HCT116 (cell line): ENCODE data around the gene DLX2. TPM values are rescaled to one million over a fixed set of nuclear protein-coding genes. Genes with fewer than 3 reads are reported as not detected.
"Not testable (repeated sequence)": the region's sequence is repeated elsewhere in the genome, so short reads cannot be mapped to it uniquely, and the experiment has no call there.

Experiments
- ATAC-seq: fragments of 200-7000 bp; cut with Tn5 transposase; 2 replicates; pipeline ENCODE4 v1.9.1; 2020; ENCODE audit warnings: mild to moderate bottlenecking, moderate library complexity
- BruUV-seq: library from RNA; stranded (reverse); fragments of 400-500 nt; replicated peaks from 2 replicates; lab custom pipeline; 2021; lab: Mats Ljungman, UMichigan
- CTCF ChIA-PET: fragments of 300-600 bp; sonication (Branson Sonifier 250); formaldehyde crosslinking; loops from one replicate; lab custom pipeline; 2021; ENCODE audit warnings: antibody characterized with exemption; lab: Charles Lee
- POLR2A ChIA-PET: fragments of 300-600, 350-600 bp; sonication (Branson Sonifier 250); formaldehyde crosslinking; loops from one replicate; lab custom pipeline; 2021; ENCODE audit warnings: antibody characterized with exemption; lab: Charles Lee
- RAD21 ChIA-PET, 2 experiments: fragments of 300-600 bp; sonication (Branson Sonifier 250); formaldehyde crosslinking; loops; one replicate each; lab custom pipeline; 2023; ENCODE audit warnings: low total read pairs in 2 of 2; ENCODE audit not compliant: uncharacterized antibody in 2 of 2, unreplicated experiment in 2 of 2, low non-redundant PET in 1 of 2; lab: Charles Lee
- DNase-seq: peaks from one replicate; pipeline ENCODE4 v3.0.0-alpha.2; 2010; ENCODE audit warnings: low read depth, low spot score
- H2AFZ ChIP-seq: fragments of 200-600 bp; shearing (Covaris generic), sonication (generic); 2 replicates; pipeline ENCODE4 v1.6.1; 2017; ENCODE audit warnings: low read depth, mixed run types, mixed read lengths, antibody characterized with exemption, low read length; ENCODE audit not compliant: poor library complexity, severe bottlenecking
- H3K27ac ChIP-seq: 2 replicates; pipeline ENCODE4 v1.5.1; 2012; ENCODE audit warnings: low read depth, low read length
- H3K27me3 ChIP-seq: fragments of 200-600 bp; sonication (generic); 2 replicates; pipeline ENCODE4 v1.6.1; 2016; ENCODE audit warnings: mixed run types, low read length, mixed read lengths; ENCODE audit not compliant: insufficient read depth
- H3K36me3 ChIP-seq, 2 experiments: fragments of 200-500 bp in 1 of 2; fragments of 200-600 bp in 1 of 2; sonication (Bioruptor generic) in 1 of 2; sonication (generic) in 1 of 2; 2 replicates each; pipeline versions ENCODE4 v1.5.1 to v1.6.1; 2014 to 2016; ENCODE audit warnings: low read length in 2 of 2, inconsistent platforms in 1 of 2, mixed read lengths in 1 of 2, mixed run types in 1 of 2; ENCODE audit not compliant: insufficient read depth in 2 of 2, control insufficient read depth in 1 of 2
- H3K4me1 ChIP-seq, 2 experiments: fragments of 200-600 bp in 1 of 2; sonication (generic) in 1 of 2; 2 replicates each; pipeline versions ENCODE4 v1.5.1 to v1.6.1; 2012 to 2017; ENCODE audit warnings: low read length in 2 of 2, inconsistent platforms in 1 of 2, mild to moderate bottlenecking in 1 of 2, mixed read lengths in 1 of 2, mixed run types in 1 of 2, moderate library complexity in 1 of 2; ENCODE audit not compliant: insufficient read depth in 2 of 2, control insufficient read depth in 1 of 2
- H3K4me2 ChIP-seq: fragments of 200-600 bp; sonication (generic); 2 replicates; pipeline ENCODE4 v1.6.1; 2017; ENCODE audit warnings: mixed run types, low read length, mixed read lengths
- H3K4me3 ChIP-seq, 2 experiments: fragments of 200-600 bp in 1 of 2; sonication (generic) in 1 of 2; replicated peaks in 1 of 2; 2 replicates each; pipeline ENCODE4 v1.5.1; 2011 to 2016; ENCODE audit warnings: low read length in 2 of 2, control low read depth in 1 of 2, low read depth in 1 of 2, mild to moderate bottlenecking in 1 of 2, mixed read lengths in 1 of 2, mixed run types in 1 of 2
- H3K79me2 ChIP-seq: fragments of 200-600 bp; sonication (generic); 2 replicates; pipeline ENCODE4 v1.6.1; 2017; ENCODE audit warnings: mild to moderate bottlenecking, mixed run types, low read length, moderate library complexity, mixed read lengths; ENCODE audit not compliant: insufficient read depth
- H3K9ac ChIP-seq: fragments of 200-600 bp; sonication (generic); 2 replicates; pipeline ENCODE4 v1.6.1; 2016; ENCODE audit warnings: low read length, mixed read lengths
- H3K9me2 ChIP-seq: fragments of 200-600 bp; sonication (generic), shearing (Covaris generic); 2 replicates; pipeline ENCODE4 v1.6.1; 2017; ENCODE audit warnings: mixed run types, mild to moderate bottlenecking, moderate library complexity; ENCODE audit not compliant: insufficient read depth
- H3K9me3 ChIP-seq, 2 experiments: fragments of 200-500 bp in 1 of 2; fragments of 200-600 bp in 1 of 2; sonication (Bioruptor generic) in 1 of 2; sonication (generic) in 1 of 2; 2 replicates each; pipeline ENCODE4 v1.6.1; 2014 to 2017; ENCODE audit warnings: low read length in 2 of 2, mixed read lengths in 2 of 2, inconsistent platforms in 1 of 2, low read depth in 1 of 2, mild to moderate bottlenecking in 1 of 2, mixed run types in 1 of 2, moderate library complexity in 1 of 2; ENCODE audit not compliant: control insufficient read depth in 1 of 2, insufficient read depth in 1 of 2
- H4K20me1 ChIP-seq: fragments of 200-600 bp; sonication (generic), shearing (Covaris generic); 2 replicates; pipeline ENCODE4 v1.6.1; 2017; ENCODE audit warnings: mixed run types, mild to moderate bottlenecking, moderate library complexity; ENCODE audit not compliant: insufficient read depth
- EGR1 ChIP-seq: IDR thresholded peaks from 2 replicates; pipeline ENCODE4 v1.6.1; 2012; ENCODE audit warnings: low read depth
- EZH2 ChIP-seq: fragments of 200-600 bp; sonication (generic); IDR thresholded peaks from 2 replicates; pipeline ENCODE4 v1.6.1; 2017; ENCODE audit warnings: antibody characterized with exemption, mixed run types
- FOSL1 ChIP-seq: IDR thresholded peaks from 2 replicates; pipeline ENCODE4 v1.6.1; 2012; ENCODE audit warnings: low read depth
- POLR2A ChIP-seq: IDR thresholded peaks from 2 replicates; pipeline ENCODE4 v1.7.0; 2011; ENCODE audit warnings: borderline replicate concordance; ENCODE audit not compliant: insufficient read depth, insufficient read length; ENCODE audit errors: extremely low read depth
- POLR2AphosphoS5 ChIP-seq: IDR thresholded peaks from 2 replicates; pipeline ENCODE4 v1.6.1; 2011; ENCODE audit warnings: mild to moderate bottlenecking, low read depth, low read length, moderate library complexity
- YY1 ChIP-seq: IDR thresholded peaks from 2 replicates; pipeline ENCODE4 v1.6.1; 2011; ENCODE audit warnings: low read length, low read depth, moderate library complexity, mild to moderate bottlenecking; ENCODE audit not compliant: insufficient replicate concordance; ENCODE audit errors: extremely low read depth
- ZFX ChIP-seq: fragments of 450-650 bp; IDR thresholded peaks from 2 replicates; pipeline ENCODE4 v1.6.1; 2017
- intact Hi-C: fragments of 100-400 bp; cut with micrococcal nuclease; formaldehyde crosslinking; loops from 2 replicates; pipeline ENCODE4 v1.10.0; 2022
- total RNA-seq: library from RNA; stranded (reverse); gene quantifications from one replicate; pipeline ENCODE4 v1.2.1, GENCODE V29; 2021; ENCODE audit not compliant: unreplicated experiment
- TF ChIP-seq, protein P1 (sequence below): IDR thresholded peaks from 2 replicates; pipeline ENCODE4 v1.6.1; 2012
- TF ChIP-seq, protein P2 (sequence below): IDR thresholded peaks from 2 replicates; pipeline ENCODE4 v1.6.1; 2011; ENCODE audit warnings: mild to moderate bottlenecking, low read length, moderate library complexity; ENCODE audit not compliant: insufficient replicate concordance; ENCODE audit errors: extremely low read depth
- TF ChIP-seq, protein P3 (sequence below), 3 experiments: fragments of 200-600 bp in 1 of 3; sonication (generic) in 1 of 3; IDR thresholded peaks in 2 of 3; conservative IDR thresholded peaks in 1 of 3; 2 replicates each; pipeline ENCODE4 v1.5.1; 2012 to 2017; ENCODE audit warnings: low read depth in 2 of 3, low read length in 2 of 3, antibody characterized with exemption in 1 of 3, borderline replicate concordance in 1 of 3, control low read depth in 1 of 3, mild to moderate bottlenecking in 1 of 3, mixed read lengths in 1 of 3, mixed run types in 1 of 3, moderate library complexity in 1 of 3; ENCODE audit not compliant: insufficient read depth in 1 of 3

The DLX2 gene
- total RNA-seq, 1 experiment from 2014 or later: 3.7 TPM

DNA sequence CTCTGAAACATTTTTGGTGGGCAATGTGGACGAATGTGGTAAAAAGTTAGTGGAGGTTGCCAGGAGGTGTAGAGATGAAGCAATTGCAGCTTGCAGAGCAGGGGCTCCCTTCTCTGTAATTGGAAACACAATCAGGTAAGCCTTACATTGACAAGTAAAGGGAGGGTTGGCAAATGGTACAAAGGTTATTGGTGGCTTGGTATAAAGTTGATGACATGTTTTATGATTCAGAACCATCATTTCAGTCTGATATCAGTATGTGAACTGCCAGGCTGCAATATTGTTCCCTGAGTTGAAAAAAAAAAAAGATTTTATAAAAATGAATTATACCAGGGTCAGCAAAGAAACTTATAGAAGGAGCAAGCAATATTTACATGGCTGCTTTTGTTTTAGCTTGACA is 31.8 kb downstream of the DLX2 start:
- Histone ChIP-seq H3K9me3 (no peaks in the 10 kb centered on the region), H3K4me3 (no peak overlapping the region), H4K20me1 (no peaks in the 10 kb centered on the region), H3K27ac (no peak overlapping the region), H3K79me2 (no peaks in the 10 kb centered on the region), H3K4me2 (no peak overlapping the region), H2AFZ (no peak overlapping the region), H3K9ac (no peak overlapping the region), H3K4me1 (no peaks in the 10 kb centered on the region), H3K36me3 (no peaks in the 10 kb centered on the region), H3K9me2 (no peaks in the 10 kb centered on the region), H3K27me3 (no peaks in the 10 kb centered on the region)
- POLR2A ChIA-PET: no interaction called here
- DNase-seq (no peak), ATAC-seq (no peak)
- CTCF ChIA-PET: no interaction called here
- intact Hi-C loops: no loop called here
- TF ChIP-seq, protein P1, sequence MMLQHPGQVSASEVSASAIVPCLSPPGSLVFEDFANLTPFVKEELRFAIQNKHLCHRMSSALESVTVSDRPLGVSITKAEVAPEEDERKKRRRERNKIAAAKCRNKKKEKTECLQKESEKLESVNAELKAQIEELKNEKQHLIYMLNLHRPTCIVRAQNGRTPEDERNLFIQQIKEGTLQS: no peak
- TF ChIP-seq FOSL1 (no peak), YY1 (no peak), POLR2AphosphoS5 (no peak), ZFX (no peak), EGR1 (no peak), EZH2 (no peak), POLR2A (no peak)
- TF ChIP-seq, protein P2, sequence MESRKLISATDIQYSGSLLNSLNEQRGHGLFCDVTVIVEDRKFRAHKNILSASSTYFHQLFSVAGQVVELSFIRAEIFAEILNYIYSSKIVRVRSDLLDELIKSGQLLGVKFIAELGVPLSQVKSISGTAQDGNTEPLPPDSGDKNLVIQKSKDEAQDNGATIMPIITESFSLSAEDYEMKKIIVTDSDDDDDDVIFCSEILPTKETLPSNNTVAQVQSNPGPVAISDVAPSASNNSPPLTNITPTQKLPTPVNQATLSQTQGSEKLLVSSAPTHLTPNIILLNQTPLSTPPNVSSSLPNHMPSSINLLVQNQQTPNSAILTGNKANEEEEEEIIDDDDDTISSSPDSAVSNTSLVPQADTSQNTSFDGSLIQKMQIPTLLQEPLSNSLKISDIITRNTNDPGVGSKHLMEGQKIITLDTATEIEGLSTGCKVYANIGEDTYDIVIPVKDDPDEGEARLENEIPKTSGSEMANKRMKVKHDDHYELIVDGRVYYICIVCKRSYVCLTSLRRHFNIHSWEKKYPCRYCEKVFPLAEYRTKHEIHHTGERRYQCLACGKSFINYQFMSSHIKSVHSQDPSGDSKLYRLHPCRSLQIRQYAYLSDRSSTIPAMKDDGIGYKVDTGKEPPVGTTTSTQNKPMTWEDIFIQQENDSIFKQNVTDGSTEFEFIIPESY: no peak
- TF ChIP-seq, protein P3, sequence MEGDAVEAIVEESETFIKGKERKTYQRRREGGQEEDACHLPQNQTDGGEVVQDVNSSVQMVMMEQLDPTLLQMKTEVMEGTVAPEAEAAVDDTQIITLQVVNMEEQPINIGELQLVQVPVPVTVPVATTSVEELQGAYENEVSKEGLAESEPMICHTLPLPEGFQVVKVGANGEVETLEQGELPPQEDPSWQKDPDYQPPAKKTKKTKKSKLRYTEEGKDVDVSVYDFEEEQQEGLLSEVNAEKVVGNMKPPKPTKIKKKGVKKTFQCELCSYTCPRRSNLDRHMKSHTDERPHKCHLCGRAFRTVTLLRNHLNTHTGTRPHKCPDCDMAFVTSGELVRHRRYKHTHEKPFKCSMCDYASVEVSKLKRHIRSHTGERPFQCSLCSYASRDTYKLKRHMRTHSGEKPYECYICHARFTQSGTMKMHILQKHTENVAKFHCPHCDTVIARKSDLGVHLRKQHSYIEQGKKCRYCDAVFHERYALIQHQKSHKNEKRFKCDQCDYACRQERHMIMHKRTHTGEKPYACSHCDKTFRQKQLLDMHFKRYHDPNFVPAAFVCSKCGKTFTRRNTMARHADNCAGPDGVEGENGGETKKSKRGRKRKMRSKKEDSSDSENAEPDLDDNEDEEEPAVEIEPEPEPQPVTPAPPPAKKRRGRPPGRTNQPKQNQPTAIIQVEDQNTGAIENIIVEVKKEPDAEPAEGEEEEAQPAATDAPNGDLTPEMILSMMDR (IDR thresholded peaks at IDR 0.05 in 2 of 3, conservative IDR thresholded peaks at IDR 0.05 in 1 of 3; ENCODE audit: borderline replicate concordance in 1 of 3, insufficient read depth in 1 of 3, low read depth in 2 of 3, low read length in 2 of 3): no peak
- RAD21 ChIA-PET: no interaction called here
- no TSS peak for BruUV-seq

DNA sequence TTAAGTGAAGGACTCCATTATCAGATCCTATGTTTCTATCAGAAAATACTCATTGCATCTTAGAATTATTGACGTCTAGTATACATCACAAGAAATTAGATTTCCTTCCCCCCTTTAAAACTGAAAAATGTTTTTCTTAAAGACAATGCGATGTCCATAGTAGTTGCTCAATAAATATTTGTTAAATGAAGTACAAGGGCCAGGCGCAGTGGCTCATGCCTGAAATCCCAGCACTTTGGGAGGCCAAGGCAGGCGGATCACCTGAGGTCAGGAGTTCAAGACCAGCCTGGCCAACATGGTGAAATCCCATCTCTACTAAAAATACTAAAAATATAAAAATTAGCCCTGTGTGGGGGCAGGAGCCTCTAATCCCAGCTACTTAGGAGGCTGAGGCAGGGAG is 34.8 kb downstream of the DLX2 start:
- H3K4me3 ChIP-seq, intact Hi-C loops, H2AFZ ChIP-seq, H3K9me2 ChIP-seq, H3K9me3 ChIP-seq, POLR2A ChIA-PET, H3K27me3 ChIP-seq, BruUV-seq, H3K4me1 ChIP-seq, H3K4me2 ChIP-seq, CTCF ChIA-PET, H3K36me3 ChIP-seq, H3K79me2 ChIP-seq, H4K20me1 ChIP-seq, H3K9ac ChIP-seq, ATAC-seq, RAD21 ChIA-PET, H3K27ac ChIP-seq, DNase-seq: not testable (repeated sequence)
